Fibroblast of skin of abdomen (primary cell): Measurements from ENCODE around the gene ITGA8.
"Not testable (repeated sequence)": the region's sequence is repeated elsewhere in the genome, so short reads cannot be mapped to it uniquely, and the experiment has no call there.

Source experiments
- DNase-seq: peaks from one replicate; pipeline ENCODE4 v3.0.0-alpha.2; 2013

The ITGA8 gene

DNA sequence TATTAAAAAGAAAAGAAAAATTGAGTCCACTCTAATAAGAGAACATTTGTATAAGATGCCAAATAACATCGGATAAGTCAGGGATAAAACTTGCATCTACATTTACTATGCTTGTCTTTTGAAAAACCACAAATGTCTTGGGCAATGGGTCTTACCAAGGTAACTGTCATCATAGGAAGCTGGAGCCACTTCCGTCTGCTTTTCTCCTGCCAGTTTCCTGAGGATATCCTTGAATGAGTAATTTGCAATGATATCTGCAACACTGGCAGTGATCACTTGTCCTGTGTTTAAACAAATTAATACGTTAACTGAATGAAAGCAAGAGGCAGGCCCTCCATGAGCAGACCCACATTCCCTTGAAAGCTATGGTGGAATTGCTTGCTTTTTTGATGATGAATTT is 47.3 kb downstream of the ITGA8 start:
- DNase-seq, result no peak

DNA sequence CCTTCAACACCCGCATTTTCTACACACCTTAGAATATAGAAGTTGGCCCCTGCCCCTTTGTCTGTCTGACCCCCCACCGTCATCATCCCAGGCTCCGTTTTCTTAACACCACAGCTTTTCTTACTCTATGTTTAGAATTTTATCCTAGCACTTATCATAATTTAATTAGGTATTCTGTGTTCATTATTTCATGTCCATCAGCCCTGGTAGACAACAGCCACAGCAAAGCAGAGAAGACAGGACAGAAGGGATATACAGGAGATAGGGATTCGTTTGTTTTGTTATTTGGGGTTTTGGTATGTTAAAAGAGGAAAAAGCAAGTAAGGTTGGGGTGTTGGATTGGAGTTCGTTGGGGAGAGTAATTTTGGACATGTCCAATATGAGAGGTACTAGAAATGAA is 48.8 kb downstream of the ITGA8 start:
- DNase-seq, result no peak

DNA sequence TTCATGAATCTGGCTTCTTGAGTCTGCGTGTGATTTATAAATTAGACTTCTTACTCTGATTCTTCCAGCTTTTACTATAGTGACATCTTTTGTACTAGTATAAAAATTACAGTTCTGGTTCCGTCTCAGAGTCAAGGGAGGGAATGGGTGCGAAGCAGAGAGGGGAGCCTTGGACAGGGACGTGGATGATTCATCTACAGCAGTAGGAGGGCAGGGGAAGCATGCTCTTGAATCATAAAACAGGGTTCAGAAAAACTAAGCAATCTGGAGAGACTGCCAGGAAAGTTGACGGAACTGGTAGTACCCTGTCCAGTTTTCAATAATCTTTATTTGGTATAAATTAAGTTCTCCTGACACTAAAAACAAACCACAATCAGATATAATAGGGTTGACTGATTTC is 58.1 kb downstream of the ITGA8 start:
- peak; percentile 35 for DNase-seq

DNA sequence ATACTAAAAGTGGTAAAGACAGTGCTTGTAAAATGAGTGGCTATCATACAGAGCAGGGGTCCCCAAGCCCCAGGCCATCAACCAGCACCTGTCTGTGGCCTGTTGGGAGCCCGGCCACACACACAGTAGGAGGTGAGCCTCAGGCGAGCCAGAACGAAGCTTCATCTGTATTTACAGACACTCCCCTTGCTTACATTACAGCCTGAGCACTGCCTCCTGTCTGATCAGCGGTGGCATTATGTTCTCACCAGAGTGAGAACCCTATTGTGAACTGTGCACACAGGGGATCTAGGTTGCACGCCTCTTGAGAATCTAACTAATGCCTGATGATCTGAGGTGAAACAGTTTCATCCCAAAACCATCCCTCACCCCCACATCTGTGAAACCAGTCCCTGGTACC is 58.7 kb downstream of the ITGA8 start:
- no peak for DNase-seq

DNA sequence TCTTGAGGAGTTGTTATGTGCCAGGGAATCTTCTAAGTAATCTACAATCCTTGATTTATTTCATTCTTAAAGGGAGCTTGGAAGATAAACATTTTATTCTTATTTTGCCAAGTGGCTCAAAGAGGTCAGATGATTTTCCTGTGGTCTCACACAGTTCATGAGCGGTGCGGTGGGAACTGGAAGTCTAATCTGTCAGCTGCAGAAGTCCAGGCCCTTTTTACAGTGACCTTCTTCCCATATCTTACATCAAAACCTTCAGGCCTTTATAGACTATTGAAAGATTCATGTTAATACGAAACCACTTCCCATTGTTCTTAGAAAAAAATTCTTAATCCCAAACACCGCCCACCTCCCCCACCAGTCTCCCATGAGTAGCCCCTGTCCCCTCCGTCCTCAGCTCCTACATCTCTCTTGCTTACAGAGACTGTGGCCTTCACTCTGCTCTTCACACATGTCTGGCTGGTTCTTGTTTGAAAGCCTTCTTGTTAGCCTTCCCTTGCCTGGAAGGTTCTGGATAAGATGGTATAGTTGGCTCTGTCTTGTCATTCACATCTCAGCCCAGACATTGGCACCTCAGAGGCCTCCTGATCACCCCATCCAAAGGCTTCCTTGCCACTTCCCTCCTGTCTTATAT is 61.5 kb downstream of the ITGA8 start:
- no peak for DNase-seq

DNA sequence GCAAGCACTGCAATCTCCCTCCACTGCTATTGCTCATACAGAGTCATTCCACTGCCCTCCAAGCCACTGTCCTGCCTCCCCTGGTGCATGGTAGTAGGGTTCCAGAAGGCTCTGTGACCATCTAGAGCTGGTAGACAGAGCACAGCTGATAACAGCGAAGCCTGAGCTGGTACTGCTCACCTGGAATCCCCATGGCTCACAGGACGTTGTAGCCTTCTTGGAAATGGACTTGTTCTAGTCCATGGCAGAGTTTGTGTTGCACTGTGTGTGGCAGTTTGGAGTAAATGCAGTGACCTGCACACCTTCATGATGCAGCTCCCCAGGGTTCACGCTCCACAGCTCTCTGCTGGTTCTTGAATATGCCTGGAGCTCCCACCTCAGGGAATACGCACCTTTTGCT is 67.0 kb downstream of the ITGA8 start:
- DNase-seq, result no peak

DNA sequence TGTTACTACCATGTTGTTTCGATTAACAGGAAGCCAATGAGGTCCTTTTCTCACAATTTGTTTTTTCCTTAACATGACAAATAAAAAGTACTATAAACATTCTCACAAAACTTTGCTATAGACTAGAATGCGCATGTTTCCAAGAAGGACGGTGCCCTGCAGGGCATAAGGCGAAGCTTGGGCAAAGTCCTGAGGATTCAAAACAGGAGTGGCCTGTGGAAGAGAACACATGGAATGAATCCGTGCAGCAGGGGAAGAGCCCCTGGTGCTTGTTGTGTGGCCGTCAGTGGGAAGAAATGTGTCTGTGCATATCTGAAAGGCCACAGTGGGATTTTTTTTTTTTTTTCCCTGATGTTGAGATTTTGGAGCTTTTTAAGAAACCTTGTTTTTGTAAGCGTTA is 67.6 kb downstream of the ITGA8 start:
- DNase-seq, result peak; percentile 10

DNA sequence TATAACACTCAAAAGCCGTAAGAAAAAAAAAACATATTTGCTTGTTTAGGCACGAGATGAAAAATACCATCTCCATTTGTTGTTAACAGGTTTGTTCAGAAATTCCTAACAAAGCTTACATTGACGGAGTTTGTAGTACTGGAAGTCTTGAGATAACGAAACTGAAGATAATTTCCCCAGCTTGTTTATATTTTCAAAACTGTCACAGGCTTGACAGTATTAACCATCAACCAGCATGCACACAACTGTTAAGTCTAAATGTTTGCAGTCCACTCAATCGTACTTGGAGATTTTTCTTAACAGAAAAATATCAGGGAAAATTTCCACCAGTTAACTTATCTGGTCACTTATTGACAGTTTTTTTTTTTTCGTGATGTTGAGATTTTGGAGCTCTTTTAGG is 68.5 kb downstream of the ITGA8 start:
- no peak for DNase-seq

DNA sequence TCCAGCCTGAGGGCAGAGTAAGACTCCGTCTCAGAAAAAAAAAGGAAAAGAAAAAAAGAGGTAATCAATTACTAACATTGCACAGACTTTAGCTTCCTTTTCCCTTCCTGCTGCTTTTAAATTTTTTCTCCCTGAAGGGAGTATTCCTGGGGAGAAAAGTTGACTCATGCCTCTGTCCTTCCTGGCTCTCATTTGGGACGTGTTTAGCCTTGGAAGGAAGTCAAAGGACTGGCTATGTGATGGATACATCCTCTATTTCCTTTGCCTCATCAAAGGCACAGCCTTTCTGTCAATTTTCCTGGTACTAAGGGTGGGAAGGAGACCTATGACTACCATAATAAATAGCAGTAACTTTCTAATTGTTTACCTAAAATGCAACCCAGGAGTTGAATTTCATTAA is 77.6 kb downstream of the ITGA8 start:
- DNase-seq, result peak; percentile 76

DNA sequence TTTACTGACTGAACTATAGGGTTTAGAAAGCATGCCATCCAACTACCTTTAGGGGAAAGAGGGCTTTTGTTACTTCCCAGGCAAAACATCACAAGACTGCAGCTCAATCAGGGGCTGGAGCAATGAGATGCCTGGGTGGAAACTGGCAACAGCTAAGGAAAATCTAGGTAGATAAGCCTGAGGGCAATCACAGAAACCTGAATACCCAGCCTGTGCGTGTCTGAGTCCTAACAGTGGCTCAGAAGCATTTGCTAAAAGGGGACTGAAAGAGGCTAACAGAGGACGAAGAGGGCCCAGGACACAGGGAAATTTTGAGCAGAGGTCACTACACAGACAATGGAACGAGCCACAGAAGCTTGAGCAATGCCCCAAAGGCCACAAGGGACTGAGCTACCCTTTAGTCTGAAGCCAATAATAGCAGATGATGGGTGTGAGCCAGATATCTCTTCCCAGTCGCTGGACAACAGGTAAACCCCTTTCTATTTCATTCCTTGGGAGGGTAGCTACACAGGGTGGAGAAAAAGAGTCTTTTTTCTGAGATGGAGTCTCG is 79.1 kb downstream of the ITGA8 start:
- no peak for DNase-seq

DNA sequence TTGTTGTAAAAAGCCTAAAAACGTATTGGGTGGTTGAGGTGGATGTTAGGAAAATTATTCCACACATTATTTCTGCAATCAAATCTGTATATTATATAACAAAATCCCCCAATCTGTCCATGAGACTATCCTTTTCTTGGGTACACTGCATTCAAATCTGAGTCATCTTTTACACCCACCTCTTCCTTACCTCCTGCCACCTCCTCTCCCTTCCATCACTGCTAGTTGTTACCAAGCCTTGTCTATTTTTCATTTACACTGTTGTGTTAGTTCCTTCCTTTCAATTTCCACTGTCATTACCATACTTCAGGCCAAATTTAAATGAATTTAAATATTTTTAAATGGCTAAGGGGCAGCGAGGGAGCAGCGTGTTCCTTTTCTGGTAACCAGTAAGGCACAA is 83.3 kb downstream of the ITGA8 start:
- DNase-seq, result no peak

DNA sequence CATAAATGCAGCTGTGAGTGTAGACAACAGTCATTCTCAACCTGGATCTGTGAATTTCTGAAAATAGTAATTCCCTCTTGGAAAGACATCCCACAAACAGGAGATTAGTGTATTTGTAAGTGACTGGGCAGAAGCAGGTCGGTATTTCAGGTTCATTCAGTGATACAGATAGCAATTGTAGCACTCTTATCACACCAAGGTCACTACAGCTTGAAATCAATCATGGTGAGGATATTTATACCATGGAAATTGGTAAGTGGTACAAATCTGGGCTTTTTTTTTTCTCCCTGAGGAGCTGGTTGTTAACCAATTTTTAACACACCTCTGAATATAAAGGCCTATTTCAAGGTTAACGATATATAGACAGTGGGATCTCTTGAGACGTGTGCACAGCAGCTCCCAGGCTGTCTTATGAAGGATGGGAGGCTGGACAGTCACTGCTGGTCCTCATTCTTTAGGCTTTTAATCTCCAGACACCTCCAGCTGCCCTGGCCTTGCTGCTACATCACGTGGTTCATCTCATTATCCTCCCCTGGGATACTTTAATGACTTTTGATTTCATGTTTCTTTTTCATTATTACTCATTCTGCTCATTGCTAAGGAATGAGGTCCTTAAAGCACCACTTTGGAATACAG is 87.1 kb downstream of the ITGA8 start:
- peak; percentile 21 for DNase-seq

DNA sequence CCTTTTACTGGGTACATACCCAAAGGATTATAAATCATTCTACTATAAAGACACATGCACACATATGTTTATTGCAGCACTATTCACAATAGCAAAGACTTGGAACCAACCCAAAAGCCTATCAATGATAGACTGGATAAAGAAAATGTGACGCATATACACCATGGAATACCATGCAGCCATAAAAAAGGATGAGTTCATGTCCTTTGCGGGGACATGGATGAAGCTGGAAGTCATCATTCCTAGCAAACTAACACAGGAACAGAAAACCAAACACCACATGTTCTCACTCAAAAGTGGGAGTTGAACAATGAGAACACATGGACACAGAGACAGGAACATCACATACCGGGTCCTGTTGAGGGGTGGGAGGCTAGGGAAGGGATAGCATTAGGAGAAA is 88.5 kb downstream of the ITGA8 start:
- not testable (repeated sequence) for DNase-seq

DNA sequence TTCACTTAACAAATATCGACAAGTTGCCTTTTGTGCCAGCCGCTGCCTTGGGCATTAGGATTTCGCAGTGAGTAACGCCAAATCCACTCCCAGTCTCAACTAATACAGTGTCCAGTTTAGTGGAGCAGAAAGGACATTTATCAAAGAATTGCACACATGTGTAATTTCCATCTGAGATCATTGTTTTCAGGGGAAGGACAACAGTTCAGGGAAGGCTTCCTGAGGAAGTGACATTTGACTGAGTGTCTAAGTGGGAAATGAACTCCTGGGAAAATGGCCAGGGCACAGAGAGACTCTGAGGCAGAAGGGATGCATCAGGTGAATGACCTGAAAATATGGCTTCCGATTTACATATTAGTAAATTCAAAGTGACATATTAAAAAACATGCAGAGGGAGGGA is 89.4 kb downstream of the ITGA8 start:
- DNase-seq, result no peak

DNA sequence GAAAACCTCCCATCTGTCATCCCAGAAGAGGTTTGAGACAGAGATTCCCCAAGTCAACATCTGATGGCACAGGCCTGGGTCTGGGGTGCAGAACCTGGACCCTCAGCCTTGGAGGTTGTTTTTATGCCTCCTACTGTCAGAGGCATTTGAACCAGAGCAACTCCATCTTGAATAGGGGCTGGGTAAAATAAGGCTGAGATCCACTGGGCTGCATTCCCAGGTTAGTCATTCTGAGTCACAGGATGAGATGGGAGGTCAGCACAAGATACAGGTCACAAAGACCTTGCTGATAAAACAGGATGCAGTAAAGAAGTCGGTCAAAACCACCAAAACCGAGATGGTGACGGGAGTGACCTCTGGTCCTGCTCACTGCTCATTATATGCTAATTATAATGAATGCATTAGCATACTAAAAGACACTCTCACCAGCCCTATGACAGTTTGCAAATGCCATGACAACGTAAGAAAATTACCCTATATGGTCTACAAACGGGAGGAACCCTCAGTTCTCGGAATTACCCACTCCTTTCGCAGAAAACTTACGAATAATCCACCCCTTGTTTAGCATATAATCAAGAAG is 92.0 kb downstream of the ITGA8 start:
- no peak for DNase-seq

DNA sequence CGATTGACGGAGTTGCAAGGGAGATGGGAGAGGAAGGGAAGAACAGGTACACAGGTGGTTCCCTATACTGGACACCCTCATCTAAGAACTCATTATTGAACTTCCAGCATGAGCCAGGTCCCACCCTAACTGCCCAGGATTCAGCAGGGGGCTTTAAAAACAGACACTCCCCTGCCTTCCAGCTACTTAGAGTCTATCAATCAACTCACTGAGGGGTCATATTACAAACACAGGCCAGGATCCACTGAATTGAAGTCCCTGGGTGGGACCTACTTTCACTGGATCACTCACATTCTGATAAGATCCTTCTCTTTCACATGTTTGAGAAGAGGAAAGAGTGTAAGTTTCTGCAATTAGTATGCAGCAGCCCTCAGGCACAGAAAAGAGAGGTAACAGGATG is 92.8 kb downstream of the ITGA8 start:
- no peak for DNase-seq

DNA sequence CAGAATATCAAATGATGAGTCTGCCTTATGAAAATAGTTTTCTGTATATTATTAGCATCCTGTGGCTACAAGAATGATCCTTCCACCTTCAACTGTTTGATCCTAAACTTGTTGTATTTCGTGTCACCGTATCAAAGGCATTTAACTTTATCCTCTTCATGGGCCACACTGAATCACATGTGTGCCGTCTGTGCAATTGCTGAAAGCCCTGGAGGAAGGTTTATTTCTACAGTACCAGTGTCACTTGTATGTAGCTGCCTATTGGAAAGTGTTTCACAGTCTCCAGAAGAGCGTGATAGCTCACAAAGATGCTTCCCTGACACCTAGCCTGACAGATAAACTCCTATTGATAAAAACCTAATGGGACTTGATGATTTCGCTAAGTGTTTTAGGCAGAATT is 94.5 kb downstream of the ITGA8 start:
- no peak for DNase-seq

DNA sequence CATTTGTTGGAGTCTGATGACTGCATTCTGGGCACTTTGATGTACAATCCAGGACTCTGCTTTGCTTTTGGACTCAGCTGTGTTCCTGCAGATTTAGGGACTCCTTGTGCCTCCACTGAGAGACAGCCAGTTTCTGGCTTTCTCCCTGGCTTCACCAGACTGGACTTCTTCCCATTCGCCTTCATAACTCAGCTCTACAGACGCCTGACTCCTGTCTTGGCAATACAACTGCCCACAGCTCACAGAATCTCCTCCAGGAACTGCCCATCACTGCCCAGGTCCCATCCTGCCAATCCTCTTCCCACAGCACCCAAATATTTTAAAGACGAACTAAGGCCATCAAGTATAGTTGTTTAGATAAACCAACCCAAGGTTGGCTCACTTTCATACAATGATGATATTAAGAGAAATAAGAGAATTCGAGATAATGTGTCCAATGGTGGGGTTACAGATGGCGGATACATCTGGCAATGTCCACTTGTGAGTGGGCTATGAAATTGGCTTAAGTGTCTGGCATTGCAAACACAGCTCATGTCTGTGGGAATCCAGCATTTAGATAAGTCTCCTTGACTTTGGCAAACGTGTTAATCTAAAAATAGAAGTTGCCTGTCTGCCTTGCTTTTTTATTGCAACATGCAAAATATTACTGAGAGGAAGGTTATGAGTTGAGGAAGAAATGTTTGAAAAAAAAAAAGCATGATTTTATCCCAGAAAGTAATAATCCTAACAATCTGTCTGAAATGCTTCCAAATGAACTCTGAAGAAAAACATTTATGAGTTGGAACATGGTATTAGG is 95.1 kb downstream of the ITGA8 start:
- peak; percentile 40 for DNase-seq

DNA sequence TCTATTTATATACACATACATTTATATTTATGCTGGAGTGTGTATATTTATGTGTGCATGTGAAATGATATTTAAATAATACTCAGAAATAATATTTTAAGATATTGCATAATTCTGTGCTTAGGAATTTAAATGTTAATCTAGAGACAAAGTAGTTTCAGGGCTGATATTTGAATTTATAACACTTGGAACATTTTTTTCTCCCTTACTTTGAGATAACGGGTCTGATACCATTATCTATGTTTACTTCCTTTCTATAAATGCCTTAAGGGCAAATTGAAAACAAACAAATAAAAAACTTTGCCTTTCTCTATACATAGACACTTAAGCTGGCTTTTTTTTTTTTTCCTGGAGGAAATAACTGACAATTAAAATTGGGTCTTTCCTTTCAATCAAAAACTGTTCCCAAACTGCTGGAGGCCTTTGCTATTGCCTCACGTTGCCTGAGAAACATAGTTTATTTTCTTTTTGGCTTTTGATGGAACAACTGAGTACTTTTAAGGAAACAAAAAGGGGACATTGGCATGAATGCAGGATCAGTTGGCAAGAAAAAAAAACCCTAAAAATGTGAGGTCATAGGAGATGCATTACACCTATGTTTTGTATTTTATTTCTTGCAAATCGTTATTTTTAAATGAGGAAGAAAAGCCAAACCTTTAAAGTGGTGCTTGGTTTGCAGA is 98.7 kb downstream of the ITGA8 start:
- DNase-seq, result no peak

DNA sequence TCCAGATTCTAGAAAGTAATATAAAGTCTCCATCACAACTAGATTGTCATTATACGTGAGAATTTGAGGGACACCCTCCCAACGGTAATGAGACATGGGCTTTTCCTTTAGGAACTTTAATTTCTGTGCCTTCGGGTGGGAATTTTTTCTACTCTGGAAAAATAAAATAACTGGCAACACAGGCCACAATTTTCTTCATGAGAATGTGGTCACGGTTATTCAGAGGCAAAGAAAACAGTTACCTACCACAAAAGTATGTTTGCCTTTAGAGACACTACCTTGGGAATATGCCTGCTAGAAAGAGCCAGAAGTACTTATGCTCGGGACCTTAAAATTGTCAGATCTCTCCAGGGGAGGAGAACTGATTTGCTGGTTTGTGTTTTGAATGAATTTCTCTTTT is 99.4 kb downstream of the ITGA8 start:
- no peak for DNase-seq

DNA sequence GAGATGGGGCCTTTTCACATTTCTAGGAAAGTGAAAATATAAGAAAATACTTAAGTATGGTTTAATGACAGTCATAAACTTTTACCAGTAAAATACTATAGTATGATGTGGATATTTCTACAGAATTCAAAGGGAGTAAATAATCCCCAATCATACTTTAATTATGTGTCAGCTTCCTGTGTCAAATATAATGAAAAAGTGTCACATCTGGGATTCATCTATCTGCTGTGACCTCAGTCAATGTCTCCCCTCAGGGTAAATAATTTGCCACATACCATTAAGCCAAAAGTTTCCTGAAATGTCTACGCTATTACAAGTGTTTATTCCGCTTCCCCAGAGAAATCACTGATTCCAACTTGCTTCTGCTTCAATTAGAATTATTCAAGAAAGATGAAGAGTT is 110.5 kb downstream of the ITGA8 start:
- peak; percentile 81 for DNase-seq

DNA sequence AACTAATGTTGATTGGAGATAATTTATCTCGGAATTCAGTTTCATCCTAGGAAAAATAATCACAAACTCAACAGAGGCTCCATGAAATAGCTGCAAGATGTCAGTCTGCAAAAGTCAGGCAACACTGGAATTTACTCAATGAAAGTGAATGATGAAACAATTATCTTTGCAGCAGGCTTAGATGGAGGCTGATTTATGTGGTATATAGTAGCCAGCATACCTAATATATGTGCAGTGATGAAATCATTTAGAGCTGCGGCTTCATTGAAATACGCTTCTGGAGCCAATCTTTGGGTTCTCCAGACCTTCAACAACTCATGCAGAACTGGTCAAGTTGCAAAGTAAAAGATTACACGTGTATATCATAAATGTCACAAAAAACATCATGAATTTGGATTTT is 113.3 kb downstream of the ITGA8 start:
- DNase-seq, result peak; percentile 82
